Spleen (tissue), 11 donors: ENCODE measurements around the gene CPLX1. TPM values are rescaled to one million over a fixed set of nuclear protein-coding genes. Genes with fewer than 3 reads are reported as not detected.
"Not testable (repeated sequence)": the region's sequence is repeated elsewhere in the genome, so short reads cannot be mapped to it uniquely, and the experiment has no call there.

ENCODE experiments used
- DNase-seq: peaks from one replicate; pipeline ENCODE4 v3.0.0-alpha.2; 2020
- H3K27ac ChIP-seq, 8 donors: fragments of 200-600 bp; sonication (generic) in 7 of 8; 1 replicate in 4 of 8; 2 replicates in 4 of 8; pipeline versions ENCODE4 v1.5.0 to v1.8.0; 2016 to 2021; ENCODE audit warnings: inconsistent platforms in 4 of 8, mild to moderate bottlenecking in 4 of 8, moderate library complexity in 1 of 8
- H3K27me3 ChIP-seq, 7 donors: fragments of 200-600 bp; sonication (generic) in 6 of 7; replicated peaks in 1 of 7; 1 replicate in 4 of 7; 2 replicates in 3 of 7; pipeline versions ENCODE4 v1.5.0 to v1.8.0; 2016 to 2021; ENCODE audit warnings: inconsistent platforms in 3 of 7, mild to moderate bottlenecking in 1 of 7
- H3K36me3 ChIP-seq, 6 donors: fragments of 200-600 bp; sonication (generic) in 5 of 6; 1 replicate in 4 of 6; 2 replicates in 2 of 6; pipeline versions ENCODE4 v1.5.0 to v1.8.0; 2016 to 2021; ENCODE audit warnings: inconsistent platforms in 2 of 6
- H3K4me1 ChIP-seq, 6 donors: fragments of 200-600 bp; sonication (generic) in 5 of 6; 1 replicate in 3 of 6; 2 replicates in 3 of 6; pipeline versions ENCODE4 v1.5.0 to v1.8.0; 2016 to 2021; ENCODE audit warnings: inconsistent platforms in 3 of 6
- H3K4me3 ChIP-seq, 8 donors: fragments of 200-600 bp; sonication (generic) in 7 of 8; 1 replicate in 4 of 8; 2 replicates in 4 of 8; pipeline versions ENCODE4 v1.5.0 to v1.8.0; 2016 to 2021; ENCODE audit warnings: inconsistent platforms in 4 of 8, mild to moderate bottlenecking in 4 of 8, moderate library complexity in 2 of 8
- H3K9me3 ChIP-seq, 8 donors: fragments of 200-600 bp; sonication (generic) in 7 of 8; 1 replicate in 4 of 8; 2 replicates in 4 of 8; pipeline versions ENCODE4 v1.5.0 to v1.8.0; 2016 to 2021; ENCODE audit warnings: inconsistent platforms in 4 of 8
- CTCF ChIP-seq, 11 experiments: fragments of 200-600 bp in 7 of 11; fragments of 450-650 bp in 4 of 11; sonication (generic) in 4 of 11; IDR thresholded peaks in 8 of 11; conservative IDR thresholded peaks in 3 of 11; 1 replicate in 7 of 11; 2 replicates in 4 of 11; pipeline versions ENCODE4 v1.4.0 to v1.8.0; 2016 to 2021; ENCODE audit warnings: antibody characterized with exemption in 11 of 11, inconsistent platforms in 4 of 11, mild to moderate bottlenecking in 1 of 11
- POLR2A ChIP-seq, 3 donors: fragments of 450-650 bp; IDR thresholded peaks; one replicate each; pipeline ENCODE4 v1.5.1; 2017; ENCODE audit warnings: antibody characterized with exemption in 3 of 3, mild to moderate bottlenecking in 1 of 3
- POLR2AphosphoS5 ChIP-seq, 3 donors: sonication (generic); formaldehyde crosslinking; IDR thresholded peaks; one replicate each; pipeline ENCODE4 v1.5.1; 2017; ENCODE audit warnings: antibody characterized with exemption in 3 of 3
- WGBS, 5 donors: extraction: QIAGEN DNeasy Blood & Tissue Kit in 3 of 5; methylation state at CpG; one replicate each; pipeline versions ENCODE4 v1.1.5 to v1.1.7; 2013 to 2018; 5-methylcytosine and 5-hydroxymethylcytosine counted together
- intact Hi-C: fragments of 100-400 bp; cut with DNase I; formaldehyde crosslinking; loops from one replicate; pipeline ENCODE4 v1.15.0; 2023; ENCODE audit warnings: low total_unique reads
- polyA plus RNA-seq, 3 donors: library from polyadenylated mRNA; stranded (reverse); fragments of 200-250 nt; gene quantifications; one replicate each; pipeline ENCODE4 v1.2.1, GENCODE V29; 2013
- total RNA-seq, 7 donors: library from RNA; depleted of rRNA in 3 of 7; stranded (reverse); fragments of >200 nt in 3 of 7; fragmentation: NEBNext Ultra II Directional in 4 of 7; extraction: Animal tissue kit (Norgen Biotek cat#: 25700) in 4 of 7; gene quantifications; one replicate each; pipeline versions ENCODE4 v1.1.0 to v1.2.1, GENCODE V29; 2016 to 2021
- donor health status: healthy with polysubstance abuse.
- donor health status: DM: no; HTN: no; CAD: no; lungs with moderate emphysema.
- donor health status: DM: no; HTN: no; CAD: no.
- donor health status: Bipolar disorder and iron deficiency.
- donor health status: healthy.
- donor health status: DM: no; HTN: no; CAD: no.
- donor health status: DM: yes; HTN: yes; CAD: no.

CPLX1 gene
- total and polyA plus RNA-seq, 10 donors, result 1.3 to 20.7 (median 11.5) TPM

GRCh38 chr4:762211-763190 is 63.4 kb downstream of the CPLX1 start:
- intact Hi-C loops, result loop anchor here (10.0 kb wide), 1 partner anchor 222 kb away; the partner anchor contains the start of gene IDUA
- no peak for DNase-seq
- H3K27ac ChIP-seq, result no peak overlapping the region
- peaks cover 0 to 87% (median 59%) of the 10 kb centered on the region in 6 donors for H3K36me3 ChIP-seq
- peaks cover 0 to 30% (median 8%) of the 10 kb centered on the region in 6 donors for H3K4me1 ChIP-seq
- 85 to 92% (median 91%) methylated on average over 21 to 24 of the region's 24 CpGs for WGBS, 5 donors
- no peaks in the 10 kb centered on the region for H3K27me3 ChIP-seq
- no peak overlapping the region for H3K4me3 ChIP-seq
- no peaks in the 10 kb centered on the region for H3K9me3 ChIP-seq
- TF ChIP-seq POLR2AphosphoS5 (IDR thresholded peaks at IDR 0.05), result peak in 2 of 3 donors; percentile 34 to 52
- TF ChIP-seq POLR2A (IDR thresholded peaks at IDR 0.05), result no peak
- peak in 1 of 11 experiments; percentile 18 for TF ChIP-seq CTCF (IDR thresholded peaks at IDR 0.05 in 8 of 11, conservative IDR thresholded peaks at IDR 0.05 in 3 of 11)

- TF ChIP-seq CTCF (IDR thresholded peaks at IDR 0.05 in 8 of 11, conservative IDR thresholded peaks at IDR 0.05 in 3 of 11) (no peak), POLR2A (IDR thresholded peaks at IDR 0.05) (no peak), POLR2AphosphoS5 (IDR thresholded peaks at IDR 0.05) (peak in 1 of 3 donors; percentile 7)
- intact Hi-C loops, result loop anchor here (10.0 kb wide), 1 partner anchor 223 kb away; the partner anchor contains the start of gene IDUA
- WGBS, 5 donors, result 96 to 97% (median 97%) methylated on average over 14 of the region's 14 CpGs
- peaks cover 0 to 30% (median 8%) of the 10 kb centered on the region in 6 donors for H3K4me1 ChIP-seq
- peaks cover 0 to 87% (median 54%) of the 10 kb centered on the region in 6 donors for H3K36me3 ChIP-seq
- no peak overlapping the region for H3K4me3 ChIP-seq
- H3K9me3 ChIP-seq, result no peaks in the 10 kb centered on the region
- no peaks in the 10 kb centered on the region for H3K27me3 ChIP-seq
- no peak for DNase-seq
- no peak overlapping the region for H3K27ac ChIP-seq
Observed at GRCh38 chr4:761739-762138, 64.2 kb downstream of the CPLX1 start.

GRCh38 chr4:761086-761485 is 64.8 kb downstream of the CPLX1 start:
- Histone ChIP-seq H3K36me3 (peaks cover 0 to 87% (median 50%) of the 10 kb centered on the region in 6 donors), H3K4me1 (peaks cover 0 to 30% (median 8%) of the 10 kb centered on the region in 6 donors), H3K4me3 (no peak overlapping the region), H3K27me3 (no peaks in the 10 kb centered on the region), H3K27ac (no peak overlapping the region), H3K9me3 (no peaks in the 10 kb centered on the region)
- intact Hi-C loops, result loop anchor here (10.0 kb wide), 1 partner anchor 224 kb away; the partner anchor contains the start of gene IDUA
- WGBS, 5 donors, result 92 to 96% (median 94%) methylated on average over 14 of the region's 14 CpGs
- TF ChIP-seq CTCF (IDR thresholded peaks at IDR 0.05 in 8 of 11, conservative IDR thresholded peaks at IDR 0.05 in 3 of 11) (no peak), POLR2AphosphoS5 (IDR thresholded peaks at IDR 0.05) (no peak), POLR2A (IDR thresholded peaks at IDR 0.05) (no peak)
- DNase-seq, result no peak

- Histone ChIP-seq H3K27me3 (no peaks in the 10 kb centered on the region), H3K4me3 (no peak overlapping the region), H3K36me3 (peaks cover 0 to 86% (median 45%) of the 10 kb centered on the region in 6 donors), H3K9me3 (no peaks in the 10 kb centered on the region), H3K27ac (no peak overlapping the region), H3K4me1 (peaks cover 0 to 27% (median 7%) of the 10 kb centered on the region in 6 donors)
- intact Hi-C loops, result loop anchor here (10.0 kb wide), 1 partner anchor 224 kb away; the partner anchor contains the start of gene IDUA
- DNase-seq, result no peak
- TF ChIP-seq POLR2A (IDR thresholded peaks at IDR 0.05) (no peak), CTCF (IDR thresholded peaks at IDR 0.05 in 8 of 11, conservative IDR thresholded peaks at IDR 0.05 in 3 of 11) (no peak), POLR2AphosphoS5 (IDR thresholded peaks at IDR 0.05) (peak in 2 of 3 donors; percentile 26 to 54)
- 87 to 92% (median 91%) methylated on average over 21 of the region's 21 CpGs for WGBS, 5 donors
Observed at GRCh38 chr4:760616-761015, 65.3 kb downstream of the CPLX1 start.

GRCh38 chr4:759810-760209 is 66.1 kb downstream of the CPLX1 start:
- H3K9me3 ChIP-seq, H3K27me3 ChIP-seq, H3K4me3 ChIP-seq, H3K27ac ChIP-seq, DNase-seq: not testable (repeated sequence)
- intact Hi-C loops, result loop anchor here (10.0 kb wide), 1 partner anchor 225 kb away; the partner anchor contains the start of gene IDUA
- WGBS, 5 donors, result 62 to 82% (median 70%) methylated on average over 16 to 19 of the region's 24 CpGs
- Histone ChIP-seq H3K4me1 (peaks cover 0 to 19% (median 0%) of the 10 kb centered on the region in 6 donors), H3K36me3 (peaks cover 0 to 86% (median 42%) of the 10 kb centered on the region in 6 donors)
